ENCODE results near the gene TDRD7.
"Not testable (repeated sequence)": the region's sequence is repeated elsewhere in the genome, so short reads cannot be mapped to it uniquely, and the experiment has no call there.

TDRD7 gene

DNA sequence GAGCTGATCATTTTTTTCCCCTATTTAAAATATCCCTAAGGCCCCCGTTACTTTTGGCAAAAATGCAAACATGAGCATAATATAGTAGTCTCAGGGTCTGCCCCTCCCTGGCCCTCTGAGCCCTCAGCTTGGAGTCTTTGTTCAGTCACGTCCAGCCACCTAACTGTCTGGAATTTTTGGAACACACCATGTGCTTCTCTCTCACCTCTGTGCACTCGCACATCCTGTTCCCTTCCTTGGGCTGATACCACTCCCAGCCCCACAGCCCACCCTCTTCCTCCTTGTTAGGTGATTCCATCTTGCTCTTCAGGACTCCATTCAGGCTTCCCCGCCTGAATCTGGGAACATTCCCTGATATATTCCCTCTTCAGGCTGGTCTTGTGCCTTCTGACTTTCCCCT is 16.0 kb downstream of the TDRD7 start:
- DNase-seq: no peak

DNA sequence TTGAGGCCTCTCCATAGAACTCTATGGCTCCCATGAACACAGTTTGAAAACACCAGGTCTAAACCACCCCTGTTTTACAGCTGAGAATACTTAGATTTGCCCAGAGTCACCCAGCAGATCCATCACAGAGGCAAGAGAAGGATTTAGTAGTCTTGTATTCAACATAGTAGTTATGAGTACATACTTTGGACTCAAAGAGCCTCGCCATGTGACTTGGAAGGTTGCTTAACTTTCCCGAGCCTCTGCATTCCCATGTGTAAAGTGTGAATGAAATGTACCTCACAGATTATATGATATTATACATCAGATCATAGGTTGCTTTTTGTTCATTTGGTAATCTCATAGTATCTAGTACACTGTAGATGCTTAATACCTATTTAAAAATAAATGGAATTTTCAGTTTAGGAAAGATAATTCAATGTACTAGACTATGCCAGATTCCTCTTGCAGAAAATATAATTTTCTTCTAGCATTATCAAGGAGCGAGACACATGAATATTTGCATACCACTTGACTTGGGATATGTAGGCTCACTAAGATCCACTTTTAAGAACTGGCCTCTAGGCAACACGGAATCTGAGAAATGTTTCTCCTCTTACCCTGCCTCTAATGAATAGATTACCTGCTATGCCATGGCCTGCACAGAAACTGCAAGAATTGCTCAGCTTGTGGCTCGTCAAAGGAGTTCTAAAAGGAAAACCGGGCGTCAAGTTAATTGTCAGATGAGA is 18.6 kb downstream of the TDRD7 start:
- DNase-seq: no peak

GRCh38 chr9:97431044-97431441 is 19.1 kb downstream of the TDRD7 start:
- no peak for DNase-seq

DNA sequence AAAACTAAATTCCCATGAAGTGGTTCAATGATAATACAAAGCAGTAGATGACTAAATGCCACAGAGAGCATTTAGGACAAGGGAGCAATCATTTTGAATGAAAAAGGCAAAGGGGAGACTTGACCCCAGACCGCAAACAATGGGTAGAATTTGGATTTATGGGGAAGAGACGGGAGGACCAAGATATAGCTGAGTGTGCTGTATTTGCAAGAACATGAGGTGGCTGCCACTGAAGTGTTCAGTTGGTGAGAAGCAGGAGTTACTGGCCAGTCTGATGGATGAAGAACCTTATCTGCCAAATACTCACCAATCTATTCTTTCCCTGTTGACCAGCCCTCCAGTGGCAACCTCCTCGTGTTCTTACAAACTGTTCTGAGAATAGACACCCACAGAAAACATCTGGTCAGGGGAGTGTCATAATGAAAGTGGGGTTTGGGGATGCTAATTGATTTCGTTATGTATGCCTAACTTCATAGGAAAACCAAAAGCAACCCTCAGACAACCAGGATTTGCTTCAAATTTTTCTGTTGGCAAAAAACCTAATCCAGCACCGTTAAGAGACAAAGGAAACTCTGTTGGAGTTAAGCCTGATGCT is 19.8 kb downstream of the TDRD7 start:
- DNase-seq: no peak

DNA sequence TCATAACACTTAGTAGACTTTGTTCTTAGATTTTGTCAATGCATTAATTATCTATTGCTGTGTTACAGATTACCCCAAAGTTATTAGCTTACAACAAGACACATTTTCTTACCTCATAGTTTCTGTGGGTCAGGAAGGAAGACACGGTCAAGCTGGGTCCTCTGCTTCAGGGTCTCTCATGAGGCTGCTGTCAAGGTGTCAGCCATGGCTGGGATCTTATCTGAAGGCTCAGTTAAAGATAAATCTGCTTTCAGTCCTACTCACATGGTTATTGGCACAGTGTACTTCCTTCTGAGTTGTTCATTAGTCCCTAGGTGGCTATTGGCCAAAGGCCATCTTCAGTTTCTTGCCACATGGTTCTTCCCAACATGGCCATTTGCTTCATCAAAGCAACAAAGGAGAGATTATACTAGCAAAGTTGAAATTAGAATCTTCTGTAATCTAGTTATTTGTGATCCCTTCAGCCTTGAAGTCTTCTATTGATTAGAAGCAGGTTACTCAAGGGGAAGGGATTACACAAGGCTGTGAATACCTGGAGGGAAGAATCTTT is 25.2 kb downstream of the TDRD7 start:
- no peak for DNase-seq

DNA sequence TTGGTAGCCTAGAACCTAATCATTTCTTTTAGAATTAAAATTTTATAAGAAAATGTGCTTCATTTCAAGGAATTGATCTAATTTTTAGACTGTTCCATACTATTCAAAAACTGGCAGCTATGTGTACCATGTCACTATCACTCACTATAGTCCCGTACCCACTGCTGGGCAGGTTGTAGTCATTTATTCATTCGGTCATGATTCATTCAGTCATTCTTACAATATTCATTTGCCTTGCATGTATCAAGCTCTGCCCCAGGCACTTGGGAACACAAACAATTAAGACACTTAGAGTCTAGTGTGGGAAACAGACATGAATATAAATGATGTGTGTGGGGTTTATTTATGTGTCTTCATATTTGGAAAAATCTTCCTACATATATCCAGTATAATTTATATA is 26.4 kb downstream of the TDRD7 start:
- no peak for DNase-seq

- no peak for DNase-seq
Measured at GRCh38 chr9:97438666-97439065, 26.8 kb downstream of the TDRD7 start.

DNA sequence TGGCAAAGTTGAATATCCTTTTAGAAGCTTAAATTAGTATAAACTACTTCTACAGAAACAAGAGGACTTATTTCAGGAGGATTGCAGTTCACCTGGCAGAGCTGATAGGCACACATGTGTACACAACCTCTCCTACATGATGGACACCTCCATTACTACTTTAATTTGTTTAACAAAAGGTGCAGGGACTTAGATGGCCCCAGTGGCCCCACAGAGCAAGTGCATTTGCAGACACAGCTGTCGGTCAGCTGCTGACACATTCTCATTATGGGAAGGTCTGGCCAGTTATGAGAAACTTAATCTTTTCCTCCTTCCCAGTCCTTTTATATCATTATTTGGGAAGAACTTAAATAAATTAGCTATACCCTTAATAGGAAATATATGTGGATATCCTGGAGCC is 28.3 kb downstream of the TDRD7 start:
- DNase-seq: no peak

- DNase-seq: no peak
Measured at GRCh38 chr9:97441729-97442128, 29.8 kb downstream of the TDRD7 start.

DNA sequence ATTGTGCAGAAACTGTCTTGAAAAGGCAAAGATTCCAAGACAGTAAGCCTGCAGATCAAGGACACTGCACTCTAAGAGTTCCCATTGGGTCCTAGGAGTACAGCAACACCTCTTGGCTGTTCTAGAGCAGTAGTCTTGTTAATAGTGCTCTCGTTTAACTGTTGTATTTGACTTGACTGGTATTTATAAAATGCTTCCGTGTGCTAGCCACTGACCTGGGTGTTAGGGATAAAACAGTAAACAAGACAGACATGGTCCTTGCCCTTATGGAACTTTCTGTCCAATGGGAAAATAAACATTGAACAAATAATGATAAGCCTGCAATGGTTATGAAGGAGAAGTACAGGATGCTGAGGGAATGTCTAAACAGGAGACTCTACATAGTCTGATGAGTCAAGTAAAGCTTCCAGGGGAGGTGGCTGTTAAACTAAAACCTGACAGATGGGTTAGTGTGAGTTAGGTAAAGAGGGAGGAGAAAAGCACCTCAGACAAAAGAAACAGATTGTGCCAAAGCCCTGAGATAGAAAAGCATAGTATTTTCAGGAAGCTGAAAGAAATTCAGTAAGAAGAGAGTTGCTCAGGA is 33.3 kb downstream of the TDRD7 start:
- DNase-seq: no peak

DNA sequence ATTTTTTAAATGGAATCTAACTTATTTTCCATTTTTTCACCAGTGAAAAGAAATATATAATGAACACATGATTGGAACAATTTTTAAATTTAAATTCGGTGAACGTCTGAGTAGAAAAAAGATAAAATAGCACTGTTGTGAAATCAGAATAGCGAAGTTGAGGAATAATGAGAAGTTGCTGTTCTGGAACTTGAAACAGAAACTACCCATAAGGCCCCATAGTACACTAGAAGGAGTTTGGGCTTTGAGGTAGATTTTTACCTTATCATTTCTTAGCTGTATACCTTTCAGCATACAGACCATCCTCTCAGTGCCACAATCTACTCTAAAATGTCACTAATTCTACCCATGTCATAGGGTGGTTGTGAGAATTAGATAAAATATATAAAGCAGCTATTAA is 35.1 kb downstream of the TDRD7 start:
- no peak for DNase-seq

GRCh38 chr9:97453573-97453972 is 41.7 kb downstream of the TDRD7 start:
- not testable (repeated sequence) for DNase-seq

GRCh38 chr9:97456841-97457240 is 44.9 kb downstream of the TDRD7 start:
- not testable (repeated sequence) for DNase-seq

DNA sequence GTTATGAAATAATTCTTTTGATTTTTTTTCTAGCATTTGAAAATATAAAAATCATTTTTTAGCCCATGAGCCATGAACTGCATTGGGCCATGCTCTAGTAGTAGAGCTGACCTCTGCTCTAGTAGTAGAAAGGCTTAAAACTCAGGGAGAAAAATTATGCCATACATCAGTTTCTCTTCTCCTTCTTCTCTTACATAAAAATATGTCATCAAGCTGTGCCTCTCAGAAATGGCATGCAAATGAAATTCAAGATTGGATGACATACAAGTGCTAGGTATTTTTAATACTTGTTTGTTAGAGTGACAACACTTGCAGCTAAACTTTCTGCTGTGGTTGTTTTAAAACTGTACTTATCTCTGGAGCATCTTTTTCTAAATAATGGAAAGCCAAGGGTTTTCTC is 47.4 kb downstream of the TDRD7 start:
- no peak for DNase-seq

DNA sequence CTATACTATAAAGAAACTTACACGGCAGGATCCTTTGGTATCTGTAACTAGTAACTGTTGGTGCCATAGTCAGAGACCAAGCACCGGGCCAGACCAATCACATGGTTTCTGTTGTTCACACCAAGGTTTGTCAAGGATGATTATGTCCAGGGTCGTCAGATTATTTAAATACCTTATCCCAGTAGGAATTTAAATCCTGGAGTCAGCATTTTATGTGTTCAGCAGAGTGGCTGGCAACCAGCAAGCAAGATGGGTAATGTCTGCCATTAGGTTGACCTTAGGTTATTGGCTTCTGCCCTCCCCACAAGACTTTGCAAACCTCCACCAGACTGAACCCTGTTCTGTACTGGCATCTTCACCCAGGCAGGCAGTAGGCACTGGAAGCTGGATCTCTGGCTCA is 50.3 kb downstream of the TDRD7 start:
- no peak for DNase-seq

GRCh38 chr9:97462914-97463313 is 51.0 kb downstream of the TDRD7 start:
- no peak for DNase-seq

- peak; percentile 32 to 49 for DNase-seq
Measured at GRCh38 chr9:97468658-97469448, 57.0 kb downstream of the TDRD7 start.

- DNase-seq: no peak
Measured at GRCh38 chr9:97470076-97470475, 58.2 kb downstream of the TDRD7 start.

DNA sequence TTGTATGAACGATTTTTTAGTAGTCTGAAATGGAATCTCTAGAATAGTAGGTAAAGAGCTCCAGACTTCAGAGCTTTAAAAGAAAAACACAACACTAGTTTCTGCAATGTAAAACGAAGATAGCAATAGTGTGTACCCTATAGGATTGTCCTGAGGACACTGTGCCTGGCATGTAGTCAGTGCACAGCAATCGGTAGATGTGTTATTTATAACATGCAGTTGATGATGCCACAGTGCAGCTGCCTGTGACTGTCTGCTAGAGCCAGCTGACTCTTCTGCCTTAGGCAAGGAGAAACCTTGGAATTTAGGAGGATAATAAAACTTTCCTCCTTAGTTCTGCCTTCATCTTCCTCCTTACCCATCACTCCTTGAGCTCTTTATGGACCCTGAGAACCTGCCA is 61.8 kb downstream of the TDRD7 start:
- DNase-seq: no peak

GRCh38 chr9:97474372-97474925 is 62.6 kb downstream of the TDRD7 start:
- no peak for DNase-seq

DNA sequence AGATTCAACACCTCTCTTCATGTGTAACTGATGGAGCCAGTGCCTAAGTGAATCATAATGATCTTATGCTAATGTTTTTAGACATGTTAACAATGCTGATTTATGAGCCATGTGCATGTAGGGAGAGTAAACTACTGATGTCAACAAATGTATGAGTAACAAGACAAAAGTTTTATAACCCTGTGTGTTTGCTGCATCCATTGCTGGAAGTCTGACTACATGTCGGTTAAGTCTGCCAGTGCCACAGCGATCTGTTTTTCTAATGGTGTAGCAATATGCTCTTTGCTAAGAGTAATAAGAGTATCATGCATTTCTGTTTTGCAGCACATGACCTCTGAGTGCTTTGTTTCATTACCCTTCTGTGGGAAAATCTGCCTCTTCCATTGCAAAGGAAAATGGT is 63.2 kb downstream of the TDRD7 start:
- no peak for DNase-seq

GRCh38 chr9:97478301-97478981 is 66.5 kb downstream of the TDRD7 start:
- DNase-seq: no peak
